ENCODE results near the gene AGAP5. TPM values are rescaled to one million over a fixed set of nuclear protein-coding genes. Genes with fewer than 3 reads are reported as not detected.
A peak's percentile ranks its signal among the peaks of the same experiment; 100 is the strongest.
"Not testable (repeated sequence)": the region's sequence is repeated elsewhere in the genome, so short reads cannot be mapped to it uniquely, and the experiment has no call there.

AGAP5 gene
- total and polyA plus RNA-seq, 2 donors: 3.7 to 9.0 TPM

DNA sequence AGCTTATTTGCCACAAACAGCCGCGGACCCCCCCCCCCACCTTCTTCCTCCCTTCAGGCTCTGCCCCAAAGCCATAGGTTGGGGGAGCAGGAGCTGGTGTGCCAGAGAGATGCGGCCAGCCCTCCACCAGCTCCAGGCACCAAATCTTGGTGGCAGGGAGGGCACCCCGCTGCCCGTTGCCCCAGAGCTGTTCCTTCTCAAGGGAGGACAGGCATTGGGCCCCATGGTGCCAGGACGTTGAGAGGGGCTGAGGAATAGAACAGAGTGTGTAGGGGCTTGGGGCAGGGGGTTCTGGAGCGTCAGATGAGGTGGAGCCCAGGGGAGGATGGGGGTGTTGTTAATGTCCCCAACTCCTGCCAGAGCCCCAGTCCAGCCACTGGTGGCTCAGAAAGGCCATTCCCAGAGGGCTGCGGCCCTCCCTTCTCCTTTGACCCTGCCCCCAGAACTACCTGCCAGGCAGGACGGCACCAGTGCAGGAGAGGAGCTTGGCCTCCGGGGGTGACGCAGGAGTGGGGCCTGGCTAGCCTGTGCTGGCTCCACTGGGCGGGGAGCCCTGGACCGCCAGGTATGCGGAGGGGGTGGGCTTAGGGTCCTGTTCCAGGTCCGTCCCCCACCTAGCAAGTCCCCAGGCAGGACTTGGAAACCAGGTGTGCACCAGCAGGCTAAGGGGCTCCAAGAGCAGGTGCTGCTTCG, 36.3 kb upstream of the AGAP5 start:
- WGBS: 96% methylated on average over 16 of the region's 16 CpGs
- Histone ChIP-seq H3K27me3 (ENCODE audit: control insufficient read depth in 2 of 2, insufficient read depth in 1 of 2, low read length in 1 of 2) (no peaks in the 10 kb centered on the region), H3K4me1 (ENCODE audit: control insufficient read depth in 2 of 2, insufficient read depth in 2 of 2, low read length in 2 of 2) (peaks cover 5% of the 10 kb centered on the region in 2 donors), H3K27ac (ENCODE audit: low read depth in 1 of 2, low read length in 1 of 2) (no peak overlapping the region), H3K4me3 (ENCODE audit: low read length in 2 of 2) (no peak overlapping the region), H3K9me3 (ENCODE audit: control insufficient read depth in 2 of 2, insufficient read depth in 1 of 2, low read length in 1 of 2) (no peaks in the 10 kb centered on the region), H3K36me3 (ENCODE audit: control insufficient read depth in 2 of 2, insufficient read depth in 2 of 2, low read length in 1 of 2) (peaks cover 11 to 24% of the 10 kb centered on the region in 2 donors)
- DNase-seq (ENCODE audit: low read depth in 6 of 9, low spot score in 9 of 9): no peak

DNA sequence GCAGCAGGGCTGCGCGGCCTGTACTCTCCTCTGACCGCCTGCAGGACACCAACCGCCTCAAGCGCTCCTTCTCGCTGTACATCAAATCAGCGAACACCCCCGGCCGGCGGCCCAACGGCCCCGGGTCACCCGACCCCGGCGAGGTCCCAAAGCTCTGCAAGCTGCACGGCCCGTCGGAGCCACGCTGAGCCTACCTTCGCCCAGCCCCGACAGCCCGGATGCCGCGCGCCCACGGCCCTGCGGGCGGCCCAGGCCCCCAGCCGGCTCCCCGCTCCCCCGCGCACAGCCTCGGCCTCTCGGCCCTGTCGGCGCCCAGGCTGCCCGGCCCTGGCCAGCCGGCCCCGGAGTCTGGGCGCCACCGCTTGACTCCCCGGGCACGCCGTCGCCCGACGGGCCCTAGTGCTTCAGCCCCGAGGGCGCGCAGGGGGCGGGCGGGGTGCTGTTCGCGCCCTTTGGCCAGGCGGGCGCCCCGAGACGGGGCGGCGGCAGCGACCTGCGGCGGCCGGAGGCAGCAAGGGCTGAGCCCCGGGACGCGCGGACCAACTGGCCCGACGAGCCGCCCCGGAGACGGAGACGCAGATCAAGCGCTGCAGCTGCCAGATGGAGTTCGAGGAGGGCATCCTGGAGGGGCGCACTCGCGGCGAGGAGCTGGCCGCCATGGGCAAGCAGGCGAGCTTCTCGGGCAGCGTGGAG, 35.2 kb upstream of the AGAP5 start:
- no peak overlapping the region for H3K4me3 ChIP-seq (ENCODE audit: low read length in 2 of 2)
- H3K9me3 ChIP-seq (ENCODE audit: control insufficient read depth in 2 of 2, insufficient read depth in 1 of 2, low read length in 1 of 2): no peaks in the 10 kb centered on the region
- H3K36me3 ChIP-seq (ENCODE audit: control insufficient read depth in 2 of 2, insufficient read depth in 2 of 2, low read length in 1 of 2): peaks cover 16 to 24% of the 10 kb centered on the region in 2 donors
- H3K4me1 ChIP-seq (ENCODE audit: control insufficient read depth in 2 of 2, insufficient read depth in 2 of 2, low read length in 2 of 2): peaks cover 5% of the 10 kb centered on the region in 2 donors
- H3K27me3 ChIP-seq (ENCODE audit: control insufficient read depth in 2 of 2, insufficient read depth in 1 of 2, low read length in 1 of 2): no peaks in the 10 kb centered on the region
- H3K27ac ChIP-seq (ENCODE audit: low read depth in 1 of 2, low read length in 1 of 2): no peak overlapping the region
- WGBS: 95% methylated on average over 84 of the region's 84 CpGs
- no peak for DNase-seq (ENCODE audit: low read depth in 6 of 9, low spot score in 9 of 9)

DNA sequence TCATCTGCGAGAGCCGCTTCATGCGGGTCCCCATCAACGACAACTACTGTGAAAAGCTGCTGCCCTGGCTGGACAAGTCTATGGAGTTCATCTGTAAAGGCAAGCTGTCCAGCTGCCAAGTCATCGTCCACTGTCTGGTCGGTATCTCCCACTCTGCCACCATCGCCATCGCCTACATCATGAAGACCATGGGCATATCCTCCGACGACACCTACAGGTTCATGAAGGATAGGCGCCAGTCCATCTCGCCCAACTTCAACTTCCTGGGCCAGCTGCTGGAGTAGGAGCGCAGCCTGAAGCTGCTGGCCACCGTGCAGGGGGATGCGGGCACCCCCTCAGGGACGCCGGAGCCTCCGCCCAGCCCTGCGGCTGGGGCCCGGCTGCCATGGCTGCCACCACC, 34.5 kb upstream of the AGAP5 start:
- H3K27me3 ChIP-seq (ENCODE audit: control insufficient read depth in 2 of 2, insufficient read depth in 1 of 2, low read length in 1 of 2): no peaks in the 10 kb centered on the region
- H3K27ac ChIP-seq (ENCODE audit: low read depth in 1 of 2, low read length in 1 of 2): no peak overlapping the region
- no peak overlapping the region for H3K4me3 ChIP-seq (ENCODE audit: low read length in 2 of 2)
- H3K9me3 ChIP-seq (ENCODE audit: control insufficient read depth in 2 of 2, insufficient read depth in 1 of 2, low read length in 1 of 2): no peaks in the 10 kb centered on the region
- peaks cover 21 to 22% of the 10 kb centered on the region in 2 donors for H3K36me3 ChIP-seq (ENCODE audit: control insufficient read depth in 2 of 2, insufficient read depth in 2 of 2, low read length in 1 of 2)
- H3K4me1 ChIP-seq (ENCODE audit: control insufficient read depth in 2 of 2, insufficient read depth in 2 of 2, low read length in 2 of 2): peaks cover 5% of the 10 kb centered on the region in 2 donors
- no peak for DNase-seq (ENCODE audit: low read depth in 6 of 9, low spot score in 9 of 9)
- 98% methylated on average over 20 of the region's 20 CpGs for WGBS

DNA sequence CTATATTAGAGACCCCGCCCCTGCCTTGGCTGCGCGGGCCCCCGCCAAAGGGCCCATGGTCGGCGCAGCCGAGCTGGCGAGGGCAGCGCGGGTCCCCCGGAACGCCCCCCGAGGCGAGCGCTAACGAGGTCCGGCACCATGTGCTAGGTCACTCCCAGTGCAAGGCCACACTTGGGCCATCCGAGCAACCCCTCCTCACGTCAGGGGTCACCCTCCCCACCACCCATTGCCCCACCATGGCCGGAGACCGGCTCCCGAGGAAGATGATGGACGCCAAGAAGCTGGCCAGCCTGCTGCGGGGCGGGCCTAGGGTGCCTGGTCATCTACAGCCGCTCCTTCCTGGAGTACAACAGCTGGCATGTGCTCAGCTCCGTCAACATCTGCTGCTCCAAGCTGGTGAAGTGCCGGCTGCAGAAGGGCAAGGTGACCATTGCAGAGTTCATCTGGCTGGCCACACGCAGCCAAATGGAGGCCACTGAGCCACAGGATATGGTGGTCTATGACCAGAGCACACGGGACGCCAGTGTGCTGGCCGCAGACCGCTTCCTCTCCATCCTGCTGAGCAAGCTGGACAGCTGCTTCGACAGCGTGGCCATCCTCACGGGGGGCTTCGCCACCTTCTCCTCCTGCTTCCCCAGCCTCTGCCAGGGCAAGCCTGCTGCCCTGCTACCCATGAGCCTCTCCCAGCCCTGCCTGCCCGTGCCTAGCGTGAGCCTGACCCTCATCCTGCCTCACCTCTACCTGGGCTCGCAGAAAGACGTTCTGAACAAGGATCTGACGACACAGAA, 33.9 kb upstream of the AGAP5 start:
- no peak for DNase-seq (ENCODE audit: low read depth in 6 of 9, low spot score in 9 of 9)
- peaks cover 22 to 26% of the 10 kb centered on the region in 2 donors for H3K36me3 ChIP-seq (ENCODE audit: control insufficient read depth in 2 of 2, insufficient read depth in 2 of 2, low read length in 1 of 2)
- no peak overlapping the region for H3K4me3 ChIP-seq (ENCODE audit: low read length in 2 of 2)
- H3K27me3 ChIP-seq (ENCODE audit: control insufficient read depth in 2 of 2, insufficient read depth in 1 of 2, low read length in 1 of 2): no peaks in the 10 kb centered on the region
- peaks cover 5% of the 10 kb centered on the region in 2 donors for H3K4me1 ChIP-seq (ENCODE audit: control insufficient read depth in 2 of 2, insufficient read depth in 2 of 2, low read length in 2 of 2)
- no peak overlapping the region for H3K27ac ChIP-seq (ENCODE audit: low read depth in 1 of 2, low read length in 1 of 2)
- WGBS: 98% methylated on average over 42 of the region's 42 CpGs
- no peaks in the 10 kb centered on the region for H3K9me3 ChIP-seq (ENCODE audit: control insufficient read depth in 2 of 2, insufficient read depth in 1 of 2, low read length in 1 of 2)

DNA sequence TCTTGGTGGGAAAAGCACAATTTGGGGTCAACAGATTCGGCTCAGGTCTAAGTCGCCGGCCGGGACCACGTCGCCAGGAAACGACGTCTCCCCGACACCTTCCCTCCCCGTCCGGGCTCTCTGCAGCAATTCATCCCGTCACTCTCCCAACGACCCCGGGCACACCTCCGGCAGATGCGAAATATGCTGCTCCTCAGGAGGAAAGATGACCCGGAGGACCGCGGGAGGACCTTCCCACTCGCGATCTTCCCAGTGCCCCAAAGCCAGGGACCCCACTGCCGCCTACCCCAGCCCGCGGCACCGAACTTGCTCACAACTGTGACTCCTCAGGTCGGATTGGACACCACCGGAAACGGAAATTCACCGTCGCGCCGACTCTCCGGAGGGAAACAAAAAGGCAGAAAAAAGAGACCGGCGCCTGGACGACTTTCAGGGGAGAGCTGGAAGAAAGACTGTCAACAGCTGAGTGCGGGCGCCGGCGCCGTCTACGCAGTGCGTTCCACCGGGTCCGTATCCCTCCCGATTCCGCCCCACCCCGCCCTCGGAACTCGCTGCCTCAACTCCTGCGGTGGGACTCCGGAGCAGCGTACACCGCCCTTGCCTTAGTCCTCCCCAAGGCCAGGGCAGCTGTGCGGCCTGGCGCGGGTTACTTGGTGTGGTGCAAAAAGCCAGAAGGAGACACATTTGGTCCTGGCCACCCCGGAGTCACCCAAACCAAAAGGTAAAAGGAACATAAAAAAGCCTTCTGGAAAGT, 32.4 kb upstream of the AGAP5 start:
- H3K4me3 ChIP-seq (ENCODE audit: low read length in 2 of 2): peak overlapping the region; percentile 77 to 89
- WGBS: under 1% methylated on average over 58 of the region's 58 CpGs
- H3K27ac ChIP-seq (ENCODE audit: low read depth in 1 of 2, low read length in 1 of 2): peak overlapping the region; percentile 90 to 92
- H3K36me3 ChIP-seq (ENCODE audit: control insufficient read depth in 2 of 2, insufficient read depth in 2 of 2, low read length in 1 of 2): peaks cover 28 to 34% of the 10 kb centered on the region in 2 donors
- H3K27me3 ChIP-seq (ENCODE audit: control insufficient read depth in 2 of 2, insufficient read depth in 1 of 2, low read length in 1 of 2): no peaks in the 10 kb centered on the region
- H3K9me3 ChIP-seq (ENCODE audit: control insufficient read depth in 2 of 2, insufficient read depth in 1 of 2, low read length in 1 of 2): no peaks in the 10 kb centered on the region
- DNase-seq (ENCODE audit: low read depth in 6 of 9, low spot score in 9 of 9): peak; percentile 77 to 97 (median 89)
- H3K4me1 ChIP-seq (ENCODE audit: control insufficient read depth in 2 of 2, insufficient read depth in 2 of 2, low read length in 2 of 2): peaks cover 5% of the 10 kb centered on the region in 2 donors

DNA sequence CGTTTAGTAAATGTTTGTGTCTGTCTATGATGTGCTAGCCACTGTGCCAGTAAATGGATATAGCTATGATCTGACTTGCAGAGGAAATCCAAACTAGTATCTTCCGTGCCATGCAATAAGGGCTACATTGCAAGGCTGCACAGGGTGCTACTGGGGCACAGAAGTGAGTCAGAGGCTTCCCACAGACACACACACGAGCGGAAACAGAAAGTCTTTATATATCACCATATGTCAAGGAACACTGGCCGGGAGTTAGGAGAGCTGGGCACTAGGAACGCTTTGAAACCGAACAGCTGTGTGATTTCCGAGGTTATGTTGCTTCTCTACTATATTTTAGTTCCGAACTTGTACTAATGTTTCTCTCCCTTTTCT, 31.9 kb upstream of the AGAP5 start:
- not testable (repeated sequence) for H3K27me3 ChIP-seq (ENCODE audit: control insufficient read depth in 2 of 2, insufficient read depth in 1 of 2, low read length in 1 of 2); H3K4me1 ChIP-seq (ENCODE audit: control insufficient read depth in 2 of 2, insufficient read depth in 2 of 2, low read length in 2 of 2); H3K9me3 ChIP-seq (ENCODE audit: control insufficient read depth in 2 of 2, insufficient read depth in 1 of 2, low read length in 1 of 2)
- peaks cover 30 to 34% of the 10 kb centered on the region in 2 donors for H3K36me3 ChIP-seq (ENCODE audit: control insufficient read depth in 2 of 2, insufficient read depth in 2 of 2, low read length in 1 of 2)
- peak in 1 of 9 donors; percentile 5 for DNase-seq (ENCODE audit: low read depth in 6 of 9, low spot score in 9 of 9)
- under 1% methylated on average over 9 of the region's 9 CpGs for WGBS
- H3K4me3 ChIP-seq (ENCODE audit: low read length in 2 of 2): peak overlapping the region; percentile 77 to 89
- peak overlapping the region; percentile 90 to 92 for H3K27ac ChIP-seq (ENCODE audit: low read depth in 1 of 2, low read length in 1 of 2)

DNA sequence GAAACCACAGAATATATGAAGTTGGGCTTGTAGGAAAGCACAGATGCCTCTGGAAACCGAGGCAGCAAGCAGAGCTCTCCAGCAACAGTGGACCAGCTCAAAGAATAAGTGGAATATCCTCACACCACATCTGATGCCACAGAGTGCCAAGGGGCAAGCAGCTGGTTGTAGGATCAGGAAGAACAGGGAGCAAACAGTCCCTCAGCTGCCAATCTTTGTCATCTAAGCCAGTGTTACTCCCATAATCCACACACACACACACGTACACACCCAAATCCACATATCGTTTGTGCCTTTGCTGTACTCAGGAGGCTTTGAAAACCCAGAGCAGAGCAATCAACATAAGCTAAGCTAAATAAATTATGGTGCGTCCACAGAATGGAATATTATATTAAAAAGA, 25.6 kb upstream of the AGAP5 start:
- no peak overlapping the region for H3K27ac ChIP-seq (ENCODE audit: low read depth in 1 of 2, low read length in 1 of 2)
- H3K4me1 ChIP-seq (ENCODE audit: control insufficient read depth in 2 of 2, insufficient read depth in 2 of 2, low read length in 2 of 2): no peaks in the 10 kb centered on the region
- DNase-seq (ENCODE audit: low read depth in 6 of 9, low spot score in 9 of 9): no peak
- no peaks in the 10 kb centered on the region for H3K9me3 ChIP-seq (ENCODE audit: control insufficient read depth in 2 of 2, insufficient read depth in 1 of 2, low read length in 1 of 2)
- WGBS: 75% methylated on average over 4 of the region's 4 CpGs
- H3K27me3 ChIP-seq (ENCODE audit: control insufficient read depth in 2 of 2, insufficient read depth in 1 of 2, low read length in 1 of 2): no peaks in the 10 kb centered on the region
- H3K4me3 ChIP-seq (ENCODE audit: low read length in 2 of 2): no peak overlapping the region
- H3K36me3 ChIP-seq (ENCODE audit: control insufficient read depth in 2 of 2, insufficient read depth in 2 of 2, low read length in 1 of 2): peaks cover 26 to 58% of the 10 kb centered on the region in 2 donors

DNA sequence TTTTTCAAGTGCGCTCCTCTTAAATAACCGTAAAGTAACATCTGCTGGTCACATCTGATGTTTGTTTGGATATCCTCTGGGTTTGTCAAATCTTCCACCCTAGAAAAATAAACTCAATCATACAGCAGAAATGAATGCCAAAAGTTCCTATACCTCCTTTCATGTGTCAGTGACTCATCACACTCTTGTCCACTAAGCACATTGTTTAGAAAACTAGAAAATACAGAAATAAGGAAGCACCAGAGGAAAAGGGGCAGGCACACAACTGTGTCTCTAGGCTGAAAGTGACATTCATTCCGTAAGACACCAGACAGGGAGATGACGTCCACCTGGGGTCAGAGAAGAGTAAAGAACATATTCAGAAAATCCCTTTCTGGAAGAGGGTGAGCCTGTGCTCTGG, 22.7 kb upstream of the AGAP5 start:
- H3K4me1 ChIP-seq (ENCODE audit: control insufficient read depth in 2 of 2, insufficient read depth in 2 of 2, low read length in 2 of 2); H3K9me3 ChIP-seq (ENCODE audit: control insufficient read depth in 2 of 2, insufficient read depth in 1 of 2, low read length in 1 of 2); H3K27me3 ChIP-seq (ENCODE audit: control insufficient read depth in 2 of 2, insufficient read depth in 1 of 2, low read length in 1 of 2); H3K27ac ChIP-seq (ENCODE audit: low read depth in 1 of 2, low read length in 1 of 2); DNase-seq (ENCODE audit: low read depth in 6 of 9, low spot score in 9 of 9); H3K4me3 ChIP-seq (ENCODE audit: low read length in 2 of 2): not testable (repeated sequence)
- H3K36me3 ChIP-seq (ENCODE audit: control insufficient read depth in 2 of 2, insufficient read depth in 2 of 2, low read length in 1 of 2): peaks cover 24 to 56% of the 10 kb centered on the region in 2 donors
- WGBS: over 99% methylated on average over 4 of the region's 4 CpGs
